Aorta (tissue), 5 donors: ENCODE results near the gene MRPL24. TPM values are rescaled to one million over a fixed set of nuclear protein-coding genes. Genes with fewer than 3 reads are reported as not detected.

ENCODE experiments used
- ATAC-seq: fragments of 200-7000 bp; cut with Tn5 transposase; one replicate; pipeline ENCODE4 v1.9.1; 2022; ENCODE audit warnings: moderate library complexity; ENCODE audit not compliant: low FRiP score
- DNase-seq, 2 donors: peaks; one replicate each; pipeline ENCODE4 v3.0.0-alpha.2; 2020
- H3K27ac ChIP-seq, 2 donors: one replicate each; pipeline ENCODE4 v1.5.1; 2013; ENCODE audit warnings: low read length in 2 of 2, mild to moderate bottlenecking in 2 of 2, moderate library complexity in 2 of 2, control low read depth in 1 of 2, inconsistent platforms in 1 of 2, low read depth in 1 of 2
- H3K27me3 ChIP-seq, 2 donors: one replicate each; pipeline ENCODE4 v1.6.1; 2013; ENCODE audit warnings: control low read depth in 1 of 2, low read length in 1 of 2, mild to moderate bottlenecking in 1 of 2, moderate library complexity in 1 of 2; ENCODE audit not compliant: insufficient read depth in 2 of 2, control insufficient read depth in 1 of 2
- H3K36me3 ChIP-seq, 2 donors: one replicate each; pipeline ENCODE4 v1.6.1; 2013; ENCODE audit warnings: control low read depth in 1 of 2, low read length in 1 of 2, mild to moderate bottlenecking in 1 of 2; ENCODE audit not compliant: insufficient read depth in 2 of 2, control insufficient read depth in 1 of 2
- H3K4me1 ChIP-seq, 2 donors: one replicate each; pipeline ENCODE4 v1.6.1; 2013; ENCODE audit warnings: low read length in 2 of 2, control low read depth in 1 of 2, mild to moderate bottlenecking in 1 of 2, moderate library complexity in 1 of 2; ENCODE audit not compliant: insufficient read depth in 2 of 2, control insufficient read depth in 1 of 2
- H3K4me3 ChIP-seq, 2 donors: one replicate each; pipeline ENCODE4 v1.5.1; 2013; ENCODE audit warnings: low read length in 2 of 2, control low read depth in 1 of 2, mild to moderate bottlenecking in 1 of 2
- H3K9me3 ChIP-seq: one replicate; pipeline ENCODE4 v1.6.1; 2013; ENCODE audit warnings: mild to moderate bottlenecking, low read length; ENCODE audit not compliant: control insufficient read depth
- WGBS, 2 donors: extraction: QIAGEN DNeasy Blood & Tissue Kit; methylation state at CpG; one replicate each; pipeline ENCODE4 v1.1.7; 2013; 5-methylcytosine and 5-hydroxymethylcytosine counted together
- intact Hi-C, 2 donors: fragments of 100-400 bp; cut with DNase I; formaldehyde crosslinking; loops; one replicate each; pipeline versions ENCODE4 v1.14.2 to v1.15.0; 2022
- polyA plus RNA-seq, 2 donors: library from polyadenylated mRNA; stranded (reverse); fragments of 200-250 nt; gene quantifications; one replicate each; pipeline ENCODE4 v1.2.3, GENCODE V29; 2013
- total RNA-seq, 2 donors: library from RNA; stranded (reverse); fragmentation: NEBNext Ultra II Directional; extraction: Animal tissue kit (Norgen Biotek cat#: 25700); gene quantifications; one replicate each; pipeline ENCODE4 v1.2.1, GENCODE V29; 2021
- donor health status: healthy with polysubstance abuse.
- donor health status: Bipolar disorder and iron deficiency.
- donor health status: DM: no; HTN: no; CAD: no.
- donor health status: DM: no; HTN: no; CAD: no.
- donor health status: DM: yes; HTN: yes; CAD: no.

Gene MRPL24
- total and polyA plus RNA-seq, 4 donors, result 44.0 to 73.1 (median 57.3) TPM

- H3K9me3 ChIP-seq, result no peaks in the 10 kb centered on the region
- H3K36me3 ChIP-seq, result peaks cover 0 to 2% of the 10 kb centered on the region in 2 donors
- ATAC-seq, result no peak
- WGBS, 2 donors, result 1% methylated on average over 9 of the region's 9 CpGs
- peak overlapping the region; percentile 69 to 96 for H3K27ac ChIP-seq
- intact Hi-C loops, result no loop called here
- no peaks in the 10 kb centered on the region for H3K27me3 ChIP-seq
- H3K4me1 ChIP-seq, result no peaks in the 10 kb centered on the region
- DNase-seq, result peak; percentile 72 to 85
- peak overlapping the region; percentile 19 to 84 for H3K4me3 ChIP-seq
Observed at GRCh38 chr1:156748670-156749418, 8.0 kb upstream of the MRPL24 start.

GRCh38 chr1:156747742-156748669 lies 7.1 kb upstream of the MRPL24 start:
- WGBS, 2 donors, result 2% methylated on average over 8 of the region's 8 CpGs
- Histone ChIP-seq H3K36me3 (peaks cover 2 to 7% of the 10 kb centered on the region in 2 donors), H3K27ac (peak overlapping the region; percentile 69 to 96), H3K27me3 (no peaks in the 10 kb centered on the region), H3K9me3 (no peaks in the 10 kb centered on the region), H3K4me1 (no peaks in the 10 kb centered on the region), H3K4me3 (peak overlapping the region; percentile 15 to 61)
- intact Hi-C loops, result no loop called here
- no peak for ATAC-seq
- peak in 1 of 2 donors; percentile 36 for DNase-seq

GRCh38 chr1:156746728-156747631 lies 6.1 kb upstream of the MRPL24 start:
- intact Hi-C loops, result no loop called here
- peak overlapping the region; percentile 24 to 61 for H3K4me3 ChIP-seq
- peak; percentile 97 to 99 for DNase-seq
- H3K27ac ChIP-seq, result peak overlapping the region; percentile 30 to 97
- no peaks in the 10 kb centered on the region for H3K27me3 ChIP-seq
- peaks cover 2 to 9% of the 10 kb centered on the region in 2 donors for H3K36me3 ChIP-seq
- no peaks in the 10 kb centered on the region for H3K9me3 ChIP-seq
- peak; percentile 81 for ATAC-seq
- no peaks in the 10 kb centered on the region for H3K4me1 ChIP-seq
- WGBS, 2 donors, result 0% methylated on average over 16 to 25 of the region's 29 CpGs

- Histone ChIP-seq H3K9me3 (no peaks in the 10 kb centered on the region), H3K36me3 (peaks cover 2 to 9% of the 10 kb centered on the region in 2 donors), H3K27ac (peak overlapping the region; percentile 30 to 70), H3K27me3 (no peaks in the 10 kb centered on the region), H3K4me1 (no peaks in the 10 kb centered on the region), H3K4me3 (peak overlapping the region in 1 of 2 donors; percentile 4)
- ATAC-seq, result no peak
- intact Hi-C loops, result no loop called here
- 35 to 37% methylated on average over 8 to 9 of the region's 9 CpGs for WGBS, 2 donors
- DNase-seq, result no peak
Observed at GRCh38 chr1:156746406-156746727, 5.5 kb upstream of the MRPL24 start.

- intact Hi-C loops, result no loop called here
- peak overlapping the region; percentile 30 to 70 for H3K27ac ChIP-seq
Observed at GRCh38 chr1:156745881-156746280, 5.0 kb upstream of the MRPL24 start.

GRCh38 chr1:156744786-156745419 lies 4.0 kb upstream of the MRPL24 start:
- ATAC-seq (no peak), DNase-seq (peak in 1 of 2 donors; percentile 67)
- intact Hi-C loops, result no loop called here
- peaks cover 2 to 9% of the 10 kb centered on the region in 2 donors for H3K36me3 ChIP-seq
- H3K27ac ChIP-seq, result no peak overlapping the region
- no peak overlapping the region for H3K4me3 ChIP-seq
- WGBS, 2 donors, result 73 to 74% methylated on average over 14 of the region's 14 CpGs
- H3K9me3 ChIP-seq, result no peaks in the 10 kb centered on the region
- no peaks in the 10 kb centered on the region for H3K27me3 ChIP-seq
- no peaks in the 10 kb centered on the region for H3K4me1 ChIP-seq

More at GRCh38 chr1:156745881-156746280, 5.0 kb upstream of the MRPL24 start:
- Histone ChIP-seq H3K9me3 (no peaks in the 10 kb centered on the region), H3K36me3 (peaks cover 2 to 9% of the 10 kb centered on the region in 2 donors), H3K4me3 (no peak overlapping the region), H3K27me3 (no peaks in the 10 kb centered on the region), H3K4me1 (no peaks in the 10 kb centered on the region)
- ATAC-seq (no peak), DNase-seq (no peak)
- 66 to 79% methylated on average over 3 of the region's 3 CpGs for WGBS, 2 donors

- no peak for ATAC-seq
- 71 to 73% methylated on average over 12 of the region's 12 CpGs for WGBS, 2 donors
- intact Hi-C loops, result no loop called here
- no peak overlapping the region for H3K4me3 ChIP-seq
- H3K9me3 ChIP-seq, result no peaks in the 10 kb centered on the region
- H3K27me3 ChIP-seq, result no peaks in the 10 kb centered on the region
- H3K4me1 ChIP-seq, result no peaks in the 10 kb centered on the region
- no peak for DNase-seq
- H3K36me3 ChIP-seq, result peaks cover 2 to 9% of the 10 kb centered on the region in 2 donors
- H3K27ac ChIP-seq, result no peak overlapping the region
Observed at GRCh38 chr1:156744344-156744743, 3.5 kb upstream of the MRPL24 start.
